Measurements from ENCODE around the gene SLC16A9.
"Not testable (repeated sequence)": the region's sequence is repeated elsewhere in the genome, so short reads cannot be mapped to it uniquely, and the experiment has no call there.

Gene SLC16A9, protein sequence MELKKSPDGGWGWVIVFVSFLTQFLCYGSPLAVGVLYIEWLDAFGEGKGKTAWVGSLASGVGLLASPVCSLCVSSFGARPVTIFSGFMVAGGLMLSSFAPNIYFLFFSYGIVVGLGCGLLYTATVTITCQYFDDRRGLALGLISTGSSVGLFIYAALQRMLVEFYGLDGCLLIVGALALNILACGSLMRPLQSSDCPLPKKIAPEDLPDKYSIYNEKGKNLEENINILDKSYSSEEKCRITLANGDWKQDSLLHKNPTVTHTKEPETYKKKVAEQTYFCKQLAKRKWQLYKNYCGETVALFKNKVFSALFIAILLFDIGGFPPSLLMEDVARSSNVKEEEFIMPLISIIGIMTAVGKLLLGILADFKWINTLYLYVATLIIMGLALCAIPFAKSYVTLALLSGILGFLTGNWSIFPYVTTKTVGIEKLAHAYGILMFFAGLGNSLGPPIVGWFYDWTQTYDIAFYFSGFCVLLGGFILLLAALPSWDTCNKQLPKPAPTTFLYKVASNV

DNA sequence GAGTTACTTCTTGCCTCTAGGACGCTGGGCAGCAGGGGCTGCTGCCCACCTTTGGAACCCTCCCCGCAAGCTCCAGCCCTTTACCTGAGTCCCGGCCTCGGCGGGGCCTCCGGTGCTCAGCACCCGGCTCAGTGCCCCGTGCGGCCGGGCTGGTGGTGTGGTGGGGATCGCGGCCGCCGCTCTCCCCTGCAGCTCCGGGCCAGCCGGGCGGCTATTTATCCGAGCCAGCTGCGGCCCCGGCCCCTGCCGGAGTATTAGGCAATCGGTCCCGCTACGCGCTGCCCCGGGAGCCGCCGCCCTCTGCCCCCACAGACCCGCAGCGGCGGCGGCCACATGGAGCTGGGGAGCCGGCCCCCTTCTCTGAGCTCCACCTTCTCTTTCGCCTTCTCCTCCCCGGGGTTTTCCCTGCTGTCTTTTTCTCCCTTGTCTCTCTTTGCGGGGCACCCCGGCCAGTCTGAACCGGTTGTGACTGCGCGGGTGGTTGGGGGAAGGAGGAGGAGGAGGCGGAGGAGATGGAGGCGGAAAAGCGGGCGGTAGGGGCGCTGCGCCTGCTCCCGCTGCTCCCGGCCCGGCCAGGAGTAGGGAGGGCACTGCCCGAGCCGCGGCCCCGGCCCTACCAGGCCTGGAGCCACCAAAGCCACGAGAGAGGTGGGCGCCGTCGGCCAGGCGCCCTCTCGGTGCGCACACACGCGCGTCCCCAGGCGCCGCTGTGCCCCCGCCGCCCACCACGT is at the start of gene SLC16A9:
Gene SLC16A9, minus strand, starts transcription at position 456 of the 731 bp plus-strand sequence. CDS start 25,559 bp downstream, outside the sequence.
- DNase-seq: peak; percentile 87

DNA sequence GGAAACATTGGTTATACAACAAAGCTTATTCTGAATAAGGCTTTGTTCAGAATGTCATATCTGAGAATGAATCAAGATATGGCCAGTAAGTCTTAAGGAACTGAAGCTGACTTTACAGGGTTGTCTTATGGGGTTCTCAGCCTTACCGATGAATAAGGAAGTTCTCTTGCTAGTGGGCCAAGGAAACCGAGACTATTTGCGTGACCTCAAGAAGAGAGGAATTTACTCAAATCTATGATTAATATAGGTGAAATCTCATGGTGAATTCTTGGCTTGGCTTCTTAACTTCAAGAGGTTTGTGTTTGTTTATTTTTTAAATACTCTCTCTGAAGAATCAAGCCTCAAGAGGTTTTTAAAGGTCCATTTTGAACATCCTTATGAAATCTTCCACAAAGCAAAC is 48.3 kb upstream of the SLC16A9 start:
- DNase-seq: no peak

DNA sequence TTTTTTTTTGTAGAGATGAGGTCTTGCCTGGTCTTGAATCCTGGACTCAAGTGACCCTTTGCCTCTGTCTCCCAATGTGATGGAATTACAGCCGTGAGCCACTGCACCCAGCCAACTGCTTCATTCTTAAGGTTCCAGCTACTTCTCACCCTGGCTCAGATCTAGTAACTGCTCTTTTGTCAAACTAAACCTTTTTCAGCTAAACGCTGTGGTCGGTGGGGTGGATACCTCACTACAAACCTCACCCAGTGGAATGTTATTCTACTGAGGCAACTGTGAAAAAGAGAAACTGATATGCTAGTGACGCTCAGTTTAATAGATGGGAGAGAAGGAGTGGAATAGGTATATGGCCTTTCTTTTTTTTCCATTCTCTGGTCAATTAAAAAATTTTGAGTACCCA is 45.3 kb upstream of the SLC16A9 start:
- DNase-seq: no peak

DNA sequence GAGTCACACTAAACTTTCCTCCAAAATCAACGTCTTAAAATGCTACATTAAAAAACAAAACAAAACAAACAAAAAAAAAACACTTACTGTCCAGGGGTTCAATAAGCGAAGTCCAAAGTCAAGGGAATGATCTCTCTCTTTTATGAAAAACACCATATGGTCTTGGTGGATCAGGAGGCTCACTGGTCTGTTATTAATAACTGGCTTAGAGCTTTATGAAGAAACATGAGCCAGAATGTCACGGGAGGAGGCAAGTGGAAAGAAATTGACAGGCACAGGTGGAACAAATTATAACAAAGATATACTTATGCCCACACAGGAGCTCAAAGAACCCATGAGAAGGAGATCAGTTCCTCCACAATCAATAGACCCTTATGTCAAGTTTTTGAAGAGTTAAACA is 43.6 kb upstream of the SLC16A9 start, which contains the start of gene MRLN:
Gene MRLN, minus strand, starts transcription at position 189 of the 400 bp plus-strand sequence.
- DNase-seq: no peak

DNA sequence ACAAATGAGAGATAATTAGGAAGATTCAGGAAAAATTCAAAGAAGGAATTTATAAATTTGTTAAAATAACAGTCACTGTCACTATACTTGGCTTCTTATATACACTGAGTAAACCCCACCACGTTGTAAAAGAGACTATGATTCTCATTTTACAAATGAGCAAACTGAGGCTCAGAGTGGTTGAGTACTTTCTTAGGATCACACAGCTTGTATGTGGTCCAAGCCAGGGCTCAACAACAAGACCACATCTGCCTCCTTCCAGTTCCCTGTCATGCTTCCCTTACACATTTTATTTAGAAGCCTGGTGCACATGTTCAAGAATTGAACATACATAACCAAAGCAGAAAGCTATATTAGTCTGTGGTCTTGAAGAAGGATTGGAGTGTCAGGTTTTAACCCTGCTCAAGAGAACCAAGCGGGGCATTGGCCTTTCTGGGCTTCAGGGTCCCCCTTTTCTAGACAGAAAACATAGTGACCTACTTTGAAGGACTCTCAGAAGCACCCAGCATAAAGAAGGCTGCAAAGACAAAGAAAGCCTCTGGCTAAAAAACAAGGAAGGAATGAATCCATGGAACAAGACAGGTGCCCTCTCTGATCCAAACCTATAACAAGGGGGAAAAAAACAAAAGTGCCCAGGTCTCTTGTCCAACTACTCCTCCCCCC is 42.8 kb upstream of the SLC16A9 start:
- DNase-seq: no peak

DNA sequence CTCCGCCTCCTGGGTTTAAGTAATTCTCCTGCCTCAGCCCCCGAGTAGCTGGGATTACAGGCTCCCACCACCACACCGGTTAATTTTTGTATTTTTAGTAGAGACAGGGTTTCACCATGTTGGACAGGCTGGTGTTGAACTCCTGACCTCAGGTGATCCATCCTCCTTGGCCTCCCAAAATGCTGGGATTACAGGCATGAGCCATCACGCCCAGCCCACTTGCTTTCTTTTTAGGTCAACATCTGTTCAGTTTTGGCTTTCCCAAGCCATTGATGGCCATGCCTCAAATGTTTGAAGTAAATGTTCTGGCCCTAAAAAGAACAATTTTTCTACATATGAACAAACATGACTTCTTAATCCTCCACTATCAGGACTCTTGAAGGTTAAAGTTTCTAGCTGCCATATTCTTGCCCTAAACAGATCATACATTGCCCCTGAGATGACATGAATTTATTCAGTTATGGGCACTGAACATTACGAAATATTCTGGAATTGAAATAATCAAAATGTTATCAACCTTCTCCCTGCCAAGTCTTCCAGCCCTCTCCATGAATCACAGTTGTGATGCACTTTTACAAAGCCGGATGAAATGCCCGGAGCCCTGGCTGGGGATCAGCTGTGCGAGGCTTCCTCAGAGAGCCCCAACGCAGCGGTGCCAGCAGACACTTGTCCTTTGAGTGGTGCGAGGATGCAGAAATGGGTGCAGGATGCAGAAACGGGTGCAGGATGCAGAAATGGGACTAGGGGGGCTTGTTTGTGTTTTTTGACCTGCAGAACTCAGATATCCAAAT is 40.7 kb upstream of the SLC16A9 start:
- DNase-seq: no peak

DNA sequence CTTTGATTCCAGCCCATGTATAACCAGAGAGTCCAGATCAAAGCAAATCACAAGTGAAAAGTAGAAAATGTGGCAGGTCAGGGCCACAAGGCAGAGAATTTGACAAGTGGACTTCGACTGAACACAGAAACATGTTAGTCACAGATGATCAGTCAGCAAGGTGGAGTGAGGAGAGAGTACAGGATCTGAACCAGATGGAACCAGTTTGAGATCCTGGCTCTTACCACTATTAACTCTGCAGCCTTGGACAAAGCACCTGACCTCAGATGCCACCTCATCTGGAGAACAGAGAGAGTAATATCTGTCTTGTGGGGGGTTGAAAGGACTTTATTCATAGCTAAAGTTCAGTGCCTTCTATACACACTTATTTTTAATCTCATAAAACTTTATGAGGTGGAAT is 39.2 kb upstream of the SLC16A9 start:
- DNase-seq: no peak

DNA sequence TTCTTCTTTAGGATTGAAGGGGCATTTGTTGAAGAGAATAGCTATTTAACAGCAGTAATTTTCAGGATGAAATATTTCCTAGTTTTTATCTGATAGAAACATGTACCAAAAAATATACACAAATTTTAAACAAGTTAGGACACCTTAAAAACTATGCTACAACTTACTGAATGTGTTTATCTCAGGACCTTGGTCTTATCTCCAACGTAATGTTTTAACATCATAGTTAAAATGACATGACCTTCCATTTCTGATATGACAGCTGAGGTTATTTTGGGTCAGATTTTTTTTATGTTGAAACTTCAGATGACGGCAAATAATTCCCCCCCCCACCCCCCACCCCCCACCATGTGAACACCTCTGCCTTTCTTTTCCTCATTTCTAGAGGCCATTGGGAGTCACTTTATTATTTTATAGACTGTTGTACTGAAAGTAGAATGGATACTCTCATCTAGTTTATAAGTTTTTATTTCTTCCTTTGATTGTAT is 35.6 kb upstream of the SLC16A9 start:
- no peak for DNase-seq

DNA sequence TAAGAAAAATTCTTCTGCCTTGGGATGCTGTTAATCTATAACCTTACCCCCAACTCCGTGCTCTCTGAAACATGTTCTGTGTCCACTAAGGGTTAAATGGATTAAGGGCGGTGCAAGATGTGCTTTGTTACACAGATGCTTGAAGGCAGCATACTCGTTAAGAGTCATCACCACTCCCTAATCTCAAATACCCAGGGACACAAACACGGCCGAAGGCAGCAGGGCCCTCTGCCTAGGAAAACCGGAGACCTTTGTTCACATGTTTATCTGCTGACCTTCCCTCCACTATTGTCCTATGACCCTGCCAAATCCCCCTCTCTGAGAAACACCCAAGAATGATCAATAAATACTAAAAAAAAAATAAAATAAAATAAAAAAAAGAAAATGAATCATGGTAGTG is 35.1 kb upstream of the SLC16A9 start:
- not testable (repeated sequence) for DNase-seq

DNA sequence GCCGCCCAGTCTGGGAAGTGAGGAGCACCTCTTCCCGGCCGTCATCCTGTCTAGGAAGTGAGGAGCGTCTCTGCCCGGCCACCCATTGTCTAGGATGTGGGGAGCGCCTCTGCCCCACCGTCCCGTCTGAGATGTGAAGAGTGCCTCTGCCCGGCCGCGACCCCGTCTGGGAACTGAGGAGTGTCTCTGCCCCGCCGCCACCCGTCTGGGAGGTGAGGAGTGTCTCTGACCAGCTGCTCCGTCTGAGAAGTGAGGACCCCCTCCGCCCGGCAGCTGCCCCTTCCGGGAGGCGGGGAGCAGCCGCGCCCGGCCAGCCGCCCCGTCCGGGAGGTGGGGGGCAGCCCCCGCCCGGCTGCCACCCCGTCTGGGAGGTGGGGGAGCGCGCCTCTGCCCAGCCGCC is 34.5 kb upstream of the SLC16A9 start:
- not testable (repeated sequence) for DNase-seq

DNA sequence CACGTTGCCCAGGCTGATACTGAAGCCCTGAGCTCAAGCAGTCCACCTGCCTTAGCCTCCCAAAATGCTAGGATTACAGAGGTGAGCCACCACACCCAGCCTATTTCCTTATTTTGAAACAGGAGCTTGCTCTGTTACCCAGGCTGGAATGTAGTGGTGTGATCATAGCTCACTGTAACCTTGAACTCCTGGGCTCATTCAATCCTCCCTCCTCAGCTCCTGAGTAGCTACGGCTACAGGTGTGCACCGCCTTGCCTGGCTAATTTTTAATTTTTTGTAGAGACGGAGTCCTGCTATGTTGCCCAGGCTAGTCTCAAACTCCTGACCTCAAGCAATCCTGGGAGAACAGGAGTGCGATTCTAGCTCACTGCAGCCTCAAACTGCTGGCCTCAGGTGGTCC is 31.9 kb upstream of the SLC16A9 start:
- no peak for DNase-seq

DNA sequence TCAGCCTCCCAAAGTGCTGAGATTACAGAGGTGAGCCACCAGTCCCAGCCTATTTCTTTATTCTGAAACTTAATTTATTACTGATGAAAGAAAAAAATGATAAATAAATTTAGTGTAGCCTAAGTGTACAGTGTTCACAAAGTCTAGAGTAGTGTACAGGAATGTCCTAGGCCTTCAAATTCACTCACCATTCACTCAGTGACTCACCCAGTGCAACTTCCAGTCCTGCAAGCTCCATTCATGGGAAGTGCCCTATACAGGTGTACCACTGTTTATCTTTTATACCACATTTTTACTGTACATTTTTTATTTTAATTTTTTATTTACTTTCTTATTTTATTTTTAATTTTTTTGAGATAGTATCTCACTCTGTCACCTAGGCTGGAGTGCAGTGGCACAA is 31.4 kb upstream of the SLC16A9 start:
- DNase-seq: no peak

DNA sequence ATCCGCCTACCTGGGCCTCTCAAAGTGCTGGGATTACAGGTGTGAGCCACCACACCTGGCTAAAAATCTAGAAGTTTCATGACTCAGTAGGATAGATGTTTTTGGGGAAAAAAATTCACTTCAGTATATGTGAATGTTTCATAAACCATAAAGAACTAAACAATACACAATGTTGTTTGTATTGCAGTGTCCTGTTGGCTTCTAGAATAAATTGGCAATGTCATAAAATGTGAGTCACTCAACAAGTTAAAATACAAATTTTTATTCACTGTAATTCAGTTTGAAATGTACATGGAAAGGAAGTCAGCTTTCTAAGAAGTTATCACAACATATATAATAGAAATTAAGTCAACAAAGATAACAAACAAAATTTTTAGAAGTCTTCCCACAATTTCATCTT is 27.1 kb upstream of the SLC16A9 start:
- no peak for DNase-seq

DNA sequence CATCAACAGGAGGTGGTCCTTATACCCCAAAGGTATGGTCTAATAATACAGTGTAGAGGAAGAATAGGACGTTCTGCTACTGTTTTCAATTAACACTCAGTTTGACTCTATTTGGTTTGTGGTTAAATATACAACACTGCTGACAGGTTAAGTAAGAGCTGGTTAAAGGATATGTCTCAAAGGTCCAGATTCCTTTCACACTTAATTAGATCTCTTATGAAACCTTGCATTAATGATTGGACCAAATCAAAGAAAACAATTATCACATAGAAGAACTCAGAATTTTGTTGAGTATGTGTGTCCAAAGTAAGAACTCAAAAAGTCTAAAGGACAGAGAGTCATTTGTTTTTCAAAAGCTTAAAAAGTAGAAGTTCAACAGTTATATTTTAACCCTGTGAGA is 25.6 kb upstream of the SLC16A9 start:
- no peak for DNase-seq

DNA sequence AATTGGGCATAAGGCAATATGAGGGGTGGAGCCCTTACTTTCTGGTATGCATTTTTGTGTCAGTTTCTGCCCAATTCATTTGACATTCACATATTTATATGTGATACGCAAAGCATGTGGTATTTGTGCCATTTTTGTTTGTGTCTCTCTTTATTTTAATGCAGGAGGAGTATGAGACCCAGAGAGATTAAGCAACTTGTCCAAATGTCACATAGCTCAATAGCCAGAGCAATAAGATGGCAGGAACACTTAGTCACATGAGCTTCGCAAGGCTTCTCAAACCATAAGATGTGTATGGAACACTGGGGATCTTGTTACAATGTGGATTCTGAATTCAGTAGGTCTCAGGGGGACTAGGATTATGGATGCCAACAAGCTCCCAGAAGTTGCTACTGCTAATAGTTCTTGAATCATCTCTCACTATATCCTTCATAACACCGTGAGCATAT is 24.4 kb upstream of the SLC16A9 start:
- DNase-seq: no peak

DNA sequence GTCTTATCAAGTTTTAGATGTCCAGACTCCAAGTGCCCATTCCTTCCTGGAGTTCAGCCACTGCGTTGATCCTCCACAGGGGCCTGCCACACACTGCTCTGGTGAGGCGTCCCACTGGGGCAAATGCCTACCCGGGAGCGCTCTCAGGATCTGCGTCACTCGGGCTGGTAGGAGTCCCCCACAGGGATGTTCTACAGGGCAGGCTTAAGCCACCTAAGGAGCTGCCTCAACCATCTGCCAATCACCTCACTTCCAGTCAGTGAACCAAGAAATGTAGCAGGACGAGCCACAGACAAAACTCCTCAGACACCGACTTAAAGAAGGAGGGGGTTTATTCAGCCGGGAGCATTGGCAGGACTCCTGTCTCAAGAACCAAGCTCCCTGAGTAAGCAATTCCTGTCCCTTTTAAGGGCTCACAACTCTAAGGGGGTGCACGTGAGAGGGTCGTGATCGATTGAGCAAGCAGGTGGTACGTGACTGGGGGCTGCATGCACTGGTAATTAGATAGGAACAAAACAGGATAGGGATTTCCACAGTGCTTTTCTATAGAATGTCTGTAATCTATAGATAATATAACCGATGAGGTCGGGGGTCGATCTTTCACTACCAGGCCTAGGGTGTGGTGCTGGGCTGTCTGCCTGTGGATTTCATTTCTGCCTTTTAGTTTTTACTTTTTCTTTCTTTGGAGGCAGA is 23.8 kb upstream of the SLC16A9 start:
- DNase-seq: not testable (repeated sequence)

DNA sequence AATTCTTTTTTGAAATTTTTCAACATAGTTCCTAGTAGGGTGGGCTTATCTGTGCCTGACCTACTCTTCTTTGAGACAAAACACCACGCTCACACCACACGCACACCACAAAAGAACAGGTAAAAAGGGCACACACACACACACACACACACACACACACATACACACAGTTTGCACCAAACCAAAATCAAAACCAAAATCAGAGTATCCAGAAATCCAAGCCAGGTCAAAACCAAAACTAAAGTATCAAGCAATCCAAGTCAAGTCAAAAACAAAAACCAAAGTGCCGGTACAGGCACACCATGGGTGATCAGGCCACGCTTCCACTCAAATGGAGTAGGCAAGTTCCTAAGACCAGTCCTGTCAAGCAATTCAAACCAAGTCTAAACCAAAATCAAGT is 23.2 kb upstream of the SLC16A9 start:
- DNase-seq: not testable (repeated sequence)

DNA sequence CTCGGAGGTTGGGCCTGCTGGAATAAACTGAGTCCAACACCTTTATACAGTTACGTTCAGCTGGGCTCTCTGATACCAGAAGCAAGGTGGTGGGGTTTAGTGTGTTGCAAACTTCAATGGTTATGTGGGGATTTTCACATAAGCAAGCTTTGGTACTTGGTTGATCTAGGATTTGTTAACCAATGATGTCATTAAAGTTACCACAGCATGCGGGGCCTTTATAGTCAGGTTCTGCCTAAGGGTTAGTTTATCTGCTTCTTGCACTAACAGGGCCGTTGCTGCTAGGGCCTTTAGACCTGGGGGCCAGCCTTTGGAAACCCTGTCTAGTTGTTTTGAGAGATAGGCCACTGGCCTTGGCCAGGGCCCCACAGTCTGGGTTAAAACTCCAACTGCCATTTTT is 19.5 kb upstream of the SLC16A9 start:
- not testable (repeated sequence) for DNase-seq

DNA sequence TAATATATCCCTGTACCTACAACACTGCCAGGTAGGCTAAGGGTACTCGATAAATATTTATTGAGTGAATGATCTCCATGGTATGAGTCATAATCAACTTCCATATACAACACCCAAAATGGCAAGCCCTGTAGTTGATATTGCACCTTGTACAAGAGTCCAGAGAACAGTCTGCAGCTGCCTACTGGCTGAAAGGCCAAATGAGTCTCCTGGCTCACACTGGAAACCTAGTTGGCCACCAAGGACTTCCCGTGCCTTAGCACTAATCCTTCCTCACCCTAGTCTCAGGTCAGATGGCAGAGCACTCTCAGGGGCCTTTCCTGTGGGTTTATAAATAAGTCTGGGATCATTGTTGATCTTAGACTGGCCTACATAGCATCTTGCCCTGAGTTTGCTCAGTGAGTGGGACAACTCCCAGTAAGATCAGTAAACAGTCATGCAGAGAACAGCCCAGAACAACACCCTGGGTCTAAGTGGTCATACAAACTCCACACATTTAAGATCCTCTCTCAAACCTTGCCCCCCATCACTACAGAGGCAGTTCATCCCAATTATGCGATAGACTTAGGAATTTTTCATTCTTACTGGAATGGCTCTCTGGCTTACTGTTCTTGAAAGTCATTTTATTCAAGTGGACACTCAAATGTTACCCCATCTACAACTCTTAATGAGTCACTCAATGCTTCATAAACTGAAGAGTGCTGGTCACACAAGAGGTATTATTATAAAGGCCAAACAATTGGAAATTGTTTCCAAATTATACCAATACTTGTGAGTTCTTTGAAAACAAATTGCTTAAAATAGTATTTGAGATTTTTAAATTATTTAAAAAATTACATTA is 14.7 kb upstream of the SLC16A9 start:
- DNase-seq: no peak

DNA sequence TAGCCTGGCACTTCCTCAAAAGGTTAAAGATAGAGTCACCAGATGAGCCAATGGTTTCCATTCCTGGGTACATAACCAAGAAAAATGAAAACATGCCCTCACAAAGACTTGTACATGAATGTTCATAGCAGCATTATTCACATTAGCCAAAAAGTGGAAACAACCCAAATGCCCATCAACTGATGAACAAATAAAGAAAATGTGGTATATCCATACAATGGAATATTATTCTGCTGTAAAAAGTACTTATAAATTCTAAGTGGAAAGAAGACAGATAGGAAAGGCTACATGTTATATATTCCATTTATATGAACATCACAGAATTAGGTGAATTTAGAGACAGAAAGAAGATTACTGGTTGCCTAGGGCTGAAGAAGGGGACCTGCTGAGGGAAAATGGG is 10.7 kb upstream of the SLC16A9 start:
- DNase-seq: no peak

DNA sequence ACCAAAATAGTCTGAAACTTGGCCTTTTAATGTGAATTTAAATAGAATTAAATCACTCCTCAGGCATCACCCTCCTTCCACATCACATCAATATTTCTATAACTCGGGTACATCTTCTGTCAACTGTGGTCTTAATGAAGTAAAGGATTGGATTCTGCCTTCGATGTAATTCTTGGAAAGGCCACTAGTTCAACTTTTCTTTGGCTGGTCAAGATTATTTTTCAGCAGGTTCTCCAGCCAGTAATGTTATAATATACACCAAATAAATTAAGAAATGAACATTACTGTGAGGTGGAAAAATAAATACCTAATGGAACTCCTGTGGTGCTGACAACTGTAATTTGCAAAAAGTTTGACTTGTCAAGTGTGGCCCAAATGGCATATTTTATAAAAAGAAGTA is 9.7 kb upstream of the SLC16A9 start:
- no peak for DNase-seq

Measured in right hindlimb (tissue), 1 donor.